Measurements from ENCODE around the gene SYNGR4.

DNA sequence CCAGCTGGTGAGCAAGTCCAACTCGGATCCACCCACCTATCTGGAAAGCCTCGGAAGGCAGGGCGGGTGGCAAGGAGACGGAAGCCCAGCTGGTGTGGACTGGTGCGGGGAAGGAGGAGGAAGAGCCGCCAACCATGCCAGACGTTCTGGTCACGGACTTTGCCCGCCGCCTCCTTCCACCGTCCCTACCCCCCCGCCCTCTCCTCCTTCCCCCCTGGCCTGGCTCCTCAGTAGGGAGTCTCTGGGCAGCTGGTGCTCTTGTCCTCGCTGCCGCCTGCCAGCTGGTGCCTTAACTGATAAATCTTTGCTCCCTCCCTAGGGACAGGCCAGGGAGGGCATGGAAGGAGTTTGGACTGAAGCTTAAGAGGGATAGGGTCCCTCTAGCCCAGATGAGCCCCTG, 4.8 kb downstream of the SYNGR4 start:
- TF ChIP-seq, protein P1, sequence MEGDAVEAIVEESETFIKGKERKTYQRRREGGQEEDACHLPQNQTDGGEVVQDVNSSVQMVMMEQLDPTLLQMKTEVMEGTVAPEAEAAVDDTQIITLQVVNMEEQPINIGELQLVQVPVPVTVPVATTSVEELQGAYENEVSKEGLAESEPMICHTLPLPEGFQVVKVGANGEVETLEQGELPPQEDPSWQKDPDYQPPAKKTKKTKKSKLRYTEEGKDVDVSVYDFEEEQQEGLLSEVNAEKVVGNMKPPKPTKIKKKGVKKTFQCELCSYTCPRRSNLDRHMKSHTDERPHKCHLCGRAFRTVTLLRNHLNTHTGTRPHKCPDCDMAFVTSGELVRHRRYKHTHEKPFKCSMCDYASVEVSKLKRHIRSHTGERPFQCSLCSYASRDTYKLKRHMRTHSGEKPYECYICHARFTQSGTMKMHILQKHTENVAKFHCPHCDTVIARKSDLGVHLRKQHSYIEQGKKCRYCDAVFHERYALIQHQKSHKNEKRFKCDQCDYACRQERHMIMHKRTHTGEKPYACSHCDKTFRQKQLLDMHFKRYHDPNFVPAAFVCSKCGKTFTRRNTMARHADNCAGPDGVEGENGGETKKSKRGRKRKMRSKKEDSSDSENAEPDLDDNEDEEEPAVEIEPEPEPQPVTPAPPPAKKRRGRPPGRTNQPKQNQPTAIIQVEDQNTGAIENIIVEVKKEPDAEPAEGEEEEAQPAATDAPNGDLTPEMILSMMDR (IDR thresholded peaks at IDR 0.05): no peak
- no peak for TF ChIP-seq POLR2A (IDR thresholded peaks at IDR 0.05)

Measured in heart left ventricle (tissue), 13 donors.